HG03095 (cell line): ENCODE data around the gene ZNF33B.
"Not testable (repeated sequence)": the region's sequence is repeated elsewhere in the genome, so short reads cannot be mapped to it uniquely, and the experiment has no call there.

Experiments used
- ATAC-seq: cut with Tn5 transposase; IDR thresholded peaks from one replicate; pipeline ENCODE4 v1.9.1; 2021; ENCODE audit warnings: moderate library complexity; ENCODE audit not compliant: unreplicated experiment

ZNF33B gene

GRCh38 chr10:42638055-42638820, at the start of gene ZNF33B:
TSS of gene ZNF33B (minus strand) at chr10:42638570. CDS start at chr10:42636928, 1,642 bp downstream.
- ATAC-seq, result peak; percentile 94

- ATAC-seq, result no peak
These were observed 46.1 kb upstream of the ZNF33B start for GRCh38 chr10:42684517-42684916.

GRCh38 chr10:42680267-42680666, 41.9 kb upstream of the ZNF33B start:
- ATAC-seq, result no peak

GRCh38 chr10:42665181-42665979, 27.0 kb upstream of the ZNF33B start:
- ATAC-seq, result not testable (repeated sequence)

- ATAC-seq, result no peak
These were observed 16.0 kb upstream of the ZNF33B start for GRCh38 chr10:42654419-42654818.

- no peak for ATAC-seq
These were observed 14.5 kb upstream of the ZNF33B start for GRCh38 chr10:42652858-42653257.

GRCh38 chr10:42650374-42650773, 12.0 kb upstream of the ZNF33B start:
- no peak for ATAC-seq

- no peak for ATAC-seq
These were observed 10.1 kb upstream of the ZNF33B start for GRCh38 chr10:42648512-42648911.

GRCh38 chr10:42646687-42647640, 8.6 kb upstream of the ZNF33B start:
- ATAC-seq, result no peak

GRCh38 chr10:42646214-42646613, 7.8 kb upstream of the ZNF33B start:
- no peak for ATAC-seq

- ATAC-seq, result no peak
These were observed 7.1 kb upstream of the ZNF33B start for GRCh38 chr10:42645516-42645915.

- no peak for ATAC-seq
These were observed 6.7 kb upstream of the ZNF33B start for GRCh38 chr10:42645103-42645502.

- no peak for ATAC-seq
These were observed 2.4 kb upstream of the ZNF33B start for GRCh38 chr10:42640610-42641229.

- no peak for ATAC-seq
These were observed 476 bp upstream of the ZNF33B start for GRCh38 chr10:42638821-42639270.

- no peak for ATAC-seq
These were observed 719 bp downstream of the ZNF33B start for GRCh38 chr10:42637648-42638054.

GRCh38 chr10:42637142-42637541, 1.2 kb downstream of the ZNF33B start:
- ATAC-seq, result no peak

GRCh38 chr10:42635098-42635497, 3.3 kb downstream of the ZNF33B start:
- ATAC-seq, result no peak

GRCh38 chr10:42632564-42632963, 5.8 kb downstream of the ZNF33B start:
- ATAC-seq, result no peak

GRCh38 chr10:42630537-42631134, 7.7 kb downstream of the ZNF33B start:
- ATAC-seq, result no peak

GRCh38 chr10:42623929-42624328, 14.4 kb downstream of the ZNF33B start:
- no peak for ATAC-seq
